GM12878 (cell line): ENCODE results near the gene BTBD19. TPM values are rescaled to one million over a fixed set of nuclear protein-coding genes. Genes with fewer than 3 reads are reported as not detected.

ENCODE experiments used
- ATAC-seq: fragments of 200-7000 bp; cut with Tn5 transposase; 3 replicates; pipeline ENCODE4 v1.9.1; 2020; ENCODE audit warnings: mild to moderate bottlenecking, moderate library complexity
- BruUV-seq: library from RNA; stranded (reverse); fragments of 400-500 nt; replicated peaks from 2 replicates; lab custom pipeline; 2021; lab: Mats Ljungman, UMichigan
- CTCF ChIA-PET: fragments of 300-600 bp; sonication (Branson Sonifier 250); formaldehyde crosslinking; extraction: SDS; loops from one replicate; lab custom pipeline; 2021; ENCODE audit warnings: inconsistent platforms; lab: Yijun Ruan, JAX
- POLR2A ChIA-PET: fragments of 350-600 bp; formaldehyde crosslinking; extraction: SDS; loops from one replicate; lab custom pipeline; 2021; ENCODE audit warnings: inconsistent platforms; lab: Charles Lee
- RAD21 ChIA-PET: fragments of 300-600 bp; sonication (Branson Sonifier 250); formaldehyde crosslinking; loops from one replicate; lab custom pipeline; 2023; ENCODE audit warnings: antibody characterized with exemption; ENCODE audit not compliant: unreplicated experiment; lab: Charles Lee
- SMC1A ChIA-PET: fragments of 300-600 bp; sonication (Branson Sonifier 250); formaldehyde crosslinking; loops from one replicate; lab custom pipeline; 2023; ENCODE audit not compliant: unreplicated experiment, uncharacterized antibody; lab: Charles Lee
- DNase-seq: peaks from one replicate; pipeline ENCODE4 v3.0.0-alpha.2; 2011; ENCODE audit warnings: low read depth, low spot score
- FAIRE-seq: peaks from 3 replicates; lab custom pipeline; 2011; peaks lifted over from hg19 to GRCh38; lab: Jason Lieb, UNC
- H2AFZ ChIP-seq: 2 replicates; pipeline ENCODE4 v1.6.0; 2011; ENCODE audit warnings: low read depth, low read length, control low read depth; ENCODE audit not compliant: control insufficient read depth
- H3K27ac ChIP-seq: 2 replicates; pipeline ENCODE4 v1.5.1; 2011; ENCODE audit warnings: control low read depth; ENCODE audit not compliant: control insufficient read depth, insufficient read depth
- H3K27me3 ChIP-seq, 2 experiments: replicated peaks in 1 of 2; 2 replicates each; pipeline versions ENCODE4 v1.6.0 to v1.6.1; 2011; ENCODE audit warnings: low read length in 1 of 2; ENCODE audit not compliant: control insufficient read depth in 2 of 2, insufficient read depth in 2 of 2
- H3K36me3 ChIP-seq, 2 experiments: 2 replicates each; pipeline ENCODE4 v1.5.1; 2011; ENCODE audit warnings: low read length in 1 of 2; ENCODE audit not compliant: control insufficient read depth in 2 of 2, insufficient read depth in 2 of 2
- H3K4me1 ChIP-seq: 2 replicates; pipeline ENCODE4 v1.6.1; 2011; ENCODE audit warnings: mild to moderate bottlenecking, low read length, moderate library complexity, mixed read lengths; ENCODE audit not compliant: control insufficient read depth, insufficient read depth
- H3K4me2 ChIP-seq: 2 replicates; pipeline ENCODE4 v1.6.0; 2011; ENCODE audit warnings: control low read depth; ENCODE audit not compliant: control insufficient read depth, insufficient read depth
- H3K4me3 ChIP-seq: fragments of 200-600 bp; sonication (generic); 2 replicates; pipeline ENCODE4 v1.5.1; 2016
- H3K79me2 ChIP-seq: 2 replicates; pipeline ENCODE4 v1.6.0; 2011; ENCODE audit warnings: low read length; ENCODE audit not compliant: control insufficient read depth, insufficient read depth
- H3K9ac ChIP-seq: 2 replicates; pipeline ENCODE4 v1.8.0; 2011; ENCODE audit warnings: low read length, control low read depth, mixed read lengths; ENCODE audit not compliant: control insufficient read depth, insufficient read depth
- H3K9me3 ChIP-seq: replicated peaks from 3 replicates; pipeline ENCODE4 v1.5.1; 2011; ENCODE audit warnings: mild to moderate bottlenecking, low read length; ENCODE audit not compliant: control insufficient read depth, insufficient read depth
- H4K20me1 ChIP-seq: 2 replicates; pipeline ENCODE4 v1.6.0; 2011; ENCODE audit not compliant: control insufficient read depth, insufficient read depth
- ATF3 ChIP-seq: IDR thresholded peaks from 2 replicates; pipeline ENCODE4 v1.6.1; 2011; ENCODE audit warnings: low read depth, mild to moderate bottlenecking, low read length, moderate library complexity, borderline replicate concordance; ENCODE audit errors: extremely low read depth
- BMI1 ChIP-seq: fragments of 450-650 bp; IDR thresholded peaks from 2 replicates; pipeline ENCODE4 v1.6.1; 2016; ENCODE audit warnings: mild to moderate bottlenecking, moderate library complexity, borderline replicate concordance
- CHD2 ChIP-seq: IDR thresholded peaks from 2 replicates; pipeline ENCODE4 v1.6.1; 2011; ENCODE audit warnings: low read depth, low read length, improper control_type of control experiment, borderline replicate concordance
- EP300 ChIP-seq, 2 experiments: fragments of 150-350 bp in 1 of 2; IDR thresholded peaks; 2 replicates each; pipeline ENCODE4 v1.6.1; 2011 to 2012; ENCODE audit warnings: low read depth in 2 of 2, low read length in 2 of 2, borderline replicate concordance in 1 of 2, improper control_type of control experiment in 1 of 2, inconsistent platforms in 1 of 2; ENCODE audit not compliant: control insufficient read depth in 1 of 2
- GATAD2B ChIP-seq: fragments of 450-650 bp; conservative IDR thresholded peaks from 2 replicates; pipeline ENCODE4 v1.6.1; 2017; ENCODE audit warnings: low read depth, mild to moderate bottlenecking, moderate library complexity
- LARP7 ChIP-seq: fragments of 450-650 bp; IDR thresholded peaks from 2 replicates; pipeline ENCODE4 v1.6.1; 2017; ENCODE audit warnings: mild to moderate bottlenecking
- MXI1 ChIP-seq: fragments of 150-350 bp; IDR thresholded peaks from 2 replicates; pipeline ENCODE4 v1.6.1; 2011; ENCODE audit warnings: low read depth, mild to moderate bottlenecking, inconsistent platforms, low read length, improper control_type of control experiment
- MYB ChIP-seq: fragments of 150-350 bp; IDR thresholded peaks from 2 replicates; pipeline ENCODE4 v1.6.1; 2014; ENCODE audit warnings: mild to moderate bottlenecking, low read depth, low read length, borderline replicate concordance
- POLR2AphosphoS5 ChIP-seq: IDR thresholded peaks from 2 replicates; pipeline ENCODE4 v1.6.1; 2011; ENCODE audit warnings: mild to moderate bottlenecking, low read length, inconsistent platforms
- RB1 ChIP-seq: fragments of 450-650 bp; formaldehyde crosslinking; IDR thresholded peaks from 2 replicates; pipeline ENCODE4 v1.6.1; 2017; ENCODE audit warnings: mild to moderate bottlenecking, borderline replicate concordance
- SPI1 ChIP-seq: IDR thresholded peaks from 2 replicates; pipeline ENCODE4 v1.6.1; 2011; ENCODE audit warnings: low read depth, mild to moderate bottlenecking, low read length, moderate library complexity, borderline replicate concordance; ENCODE audit not compliant: insufficient read depth
- SRF ChIP-seq, 2 experiments: IDR thresholded peaks; 2 replicates each; pipeline ENCODE4 v1.6.1; 2011; ENCODE audit warnings: low read depth in 2 of 2, low read length in 2 of 2, mild to moderate bottlenecking in 1 of 2, moderate library complexity in 1 of 2
- TCF3 ChIP-seq: IDR thresholded peaks from 2 replicates; pipeline ENCODE4 v1.6.1; 2012; ENCODE audit warnings: low read depth, mild to moderate bottlenecking, low read length, borderline replicate concordance; ENCODE audit not compliant: insufficient read depth
- ZNF24 ChIP-seq: fragments of 450-650 bp; IDR thresholded peaks from 2 replicates; pipeline ENCODE4 v1.6.1; 2017; ENCODE audit warnings: antibody characterized with exemption, mild to moderate bottlenecking
- ZNF384 ChIP-seq: IDR thresholded peaks from 2 replicates; pipeline ENCODE4 v1.6.1; 2012; ENCODE audit warnings: low read depth, mild to moderate bottlenecking, low read length, improper control_type of control experiment, borderline replicate concordance
- WGBS: methylation state at CpG from one replicate; pipeline ENCODE4 v1.1.6; 2016; ENCODE audit warnings: low lambda C conversion rate; ENCODE audit not compliant: insufficient replicate concordance, insufficient coverage; ENCODE audit errors: missing lambda C conversion rate; 5-methylcytosine and 5-hydroxymethylcytosine counted together
- in situ Hi-C: fragments of 300-500 bp; cut with MboI; formaldehyde crosslinking; loops from 9 replicates; pipeline ENCODE4 v1.14.3; 2018; ENCODE audit warnings: mixed read lengths
- intact Hi-C: fragments of 100-400 bp; cut with micrococcal nuclease; formaldehyde crosslinking; loops from one replicate; pipeline ENCODE4 v1.14.2; 2022; ENCODE audit not compliant: unreplicated experiment
- polyA plus RNA-seq, 11 experiments: library from polyadenylated mRNA; depleted of rRNA in 4 of 11; unstranded in 6 of 11; stranded (reverse) in 5 of 11; fragments of >200 nt; fragmentation: Nextera tagmentation in 4 of 11; fragmentation: Illumina TruSeq in 1 of 11; extraction: Ambion mirVana in 4 of 11; extraction: Trizol in 1 of 11; gene quantifications; 1 replicate in 1 of 11; 2 replicates in 10 of 11; pipeline versions ENCODE4 v1.2.1 to v1.2.3, GENCODE V29; 2011 to 2016; ENCODE audit warnings: inconsistent platforms in 2 of 11, missing spikeins in 2 of 11, low read depth in 1 of 11
- total RNA-seq, 4 experiments: library from RNA; depleted of rRNA in 3 of 4; stranded (reverse); fragments of >200 nt in 3 of 4; fragmentation: Illumina TruSeq in 1 of 4; extraction: Trizol in 1 of 4; gene quantifications; 2 replicates each; pipeline versions ENCODE4 v1.2.1 to v1.2.3, GENCODE V29; 2013 to 2021
- TF ChIP-seq, protein P1 (sequence below), 3 experiments: IDR thresholded peaks in 2 of 3; conservative IDR thresholded peaks in 1 of 3; 2 replicates each; pipeline ENCODE4 v1.5.1; 2011; ENCODE audit warnings: low read depth in 3 of 3, low read length in 3 of 3, mild to moderate bottlenecking in 3 of 3, control low read depth in 2 of 3, moderate library complexity in 2 of 3, inconsistent platforms in 1 of 3, mixed read lengths in 1 of 3; ENCODE audit not compliant: control insufficient read depth in 2 of 3, insufficient read depth in 1 of 3; ENCODE audit errors: extremely low read depth in 1 of 3
- TF ChIP-seq, protein P2 (sequence below): fragments of 450-650 bp; conservative IDR thresholded peaks from 2 replicates; pipeline ENCODE4 v1.6.1; 2017; ENCODE audit warnings: mild to moderate bottlenecking, moderate library complexity

Gene BTBD19
- total and polyA plus RNA-seq, 10 of the 15 experiments (the other 5 are each of a cell fraction or from before 2014, with no cell fraction given) = 0.13 to 2.7 (median 0.42) TPM

DNA sequence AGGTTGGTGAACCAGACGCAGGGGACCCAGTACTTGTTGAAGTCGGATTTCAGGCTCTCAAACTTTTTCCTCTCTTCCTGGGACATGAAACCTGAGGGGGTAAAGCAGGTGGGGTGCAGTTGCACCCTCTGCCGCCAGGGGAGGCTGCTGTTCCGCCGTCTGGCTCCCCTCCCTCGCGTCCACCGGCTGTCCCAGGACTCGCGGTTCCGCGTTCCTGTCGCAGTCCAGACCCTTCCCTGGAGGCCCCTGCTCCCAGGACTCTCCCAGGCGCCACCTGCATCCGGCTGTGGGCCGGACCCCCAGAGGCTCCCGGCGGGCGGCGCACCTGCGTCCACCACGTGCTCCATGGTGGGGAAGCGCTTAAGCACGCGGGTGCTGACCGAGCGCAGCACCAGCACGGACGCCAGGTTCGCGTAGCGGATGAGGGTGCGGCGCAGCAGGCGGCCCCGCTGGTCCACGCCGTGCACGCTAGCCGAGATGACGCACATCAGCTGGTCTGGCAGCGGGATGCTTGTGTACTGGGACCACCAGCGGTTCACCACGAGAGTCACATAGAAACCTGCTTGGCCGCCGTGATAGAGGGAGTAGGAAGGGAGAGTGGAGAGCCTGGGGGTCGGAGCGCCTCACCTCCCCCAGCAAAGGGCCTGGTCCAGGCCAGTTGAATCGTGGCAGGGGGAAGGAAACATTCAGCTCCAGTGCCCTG is 22.0 kb upstream of the BTBD19 start:
- intact Hi-C loops = no loop called here
- Histone ChIP-seq H3K4me2 (peak overlapping the region; percentile 90), H3K27ac (no peak overlapping the region), H2AFZ (peak overlapping the region; percentile 95), H3K4me1 (peaks cover 30% of the 10 kb centered on the region), H3K9ac (peak overlapping the region; percentile 41; the same call in 1 of the 2 replicates), H4K20me1 (no peaks in the 10 kb centered on the region; the same call in 1 of the 2 replicates), H3K27me3 (no peaks in the 10 kb centered on the region), H3K36me3 (peaks cover 0 to 8% of the 10 kb centered on the region in 2 experiments; a peak in 2 of 4 replicates), H3K4me3 (peak overlapping the region; percentile 46; the same call in 1 of the 2 replicates), H3K79me2 (no peaks in the 10 kb centered on the region; the same call in 1 of the 2 replicates), H3K9me3 (no peaks in the 10 kb centered on the region)
- ATAC-seq (peak; percentile 70), FAIRE-seq (no peak), DNase-seq (no peak)
- ChIA-PET POLR2A (interaction anchor here (0.7 to 3.0 kb wide), 4 partner anchors 11 to 804 kb away, joined by 3 to 29 read pairs (median 8); partner anchors contain the start of gene RPS8), RAD21 (interaction anchor here (0.7 to 1.4 kb wide), 3 partner anchors 14 to 55 kb away, joined by 4 to 7 read pairs (median 4); partner anchors contain the start of genes PLK3 and RNU5D-1), CTCF (interaction anchor here (0.6 to 5.2 kb wide), 21 partner anchors 10 to 707 kb away, joined by 3 to 40 read pairs (median 4); partner anchors contain the start of genes HECTD3, PLK3, RNU5D-1 and RPS8), SMC1A (interaction anchor here (0.7 to 2.5 kb wide), 5 partner anchors 11 to 514 kb away, joined by 3 to 12 read pairs (median 4); partner anchors contain the start of genes HECTD3, RPS8 and UROD)
- in situ Hi-C loops = no loop called here
- WGBS = 3% methylated on average over 49 of the region's 49 CpGs
- no TSS peak for BruUV-seq
- TF ChIP-seq MYB (no peak), LARP7 (peak; percentile 79), POLR2AphosphoS5 (0 out of 2 replicates have a peak, but pooled peaks have one; percentile 24), TCF3 (peak; percentile 89), RB1 (peak; percentile 78; the same call in 1 of the 2 replicates), SPI1 (0 out of 2 replicates have a peak, but pooled peaks have one; percentile 4), CHD2 (peak; percentile 9; the same call in 1 of the 2 replicates), MXI1 (peak; percentile 74), GATAD2B (peak; percentile 83), EP300 (IDR thresholded peaks at IDR 0.05; ENCODE audit: borderline replicate concordance in 1 of 2, control insufficient read depth in 1 of 2, low read depth in 2 of 2, low read length in 2 of 2) (no peak), ZNF384 (no peak), ZNF24 (0 out of 2 replicates have a peak, but pooled peaks have one; percentile 4), ATF3 (no peak), SRF (IDR thresholded peaks at IDR 0.05; ENCODE audit: low read depth in 2 of 2, low read length in 2 of 2) (no peak), BMI1 (no peak)
- TF ChIP-seq, protein P1, sequence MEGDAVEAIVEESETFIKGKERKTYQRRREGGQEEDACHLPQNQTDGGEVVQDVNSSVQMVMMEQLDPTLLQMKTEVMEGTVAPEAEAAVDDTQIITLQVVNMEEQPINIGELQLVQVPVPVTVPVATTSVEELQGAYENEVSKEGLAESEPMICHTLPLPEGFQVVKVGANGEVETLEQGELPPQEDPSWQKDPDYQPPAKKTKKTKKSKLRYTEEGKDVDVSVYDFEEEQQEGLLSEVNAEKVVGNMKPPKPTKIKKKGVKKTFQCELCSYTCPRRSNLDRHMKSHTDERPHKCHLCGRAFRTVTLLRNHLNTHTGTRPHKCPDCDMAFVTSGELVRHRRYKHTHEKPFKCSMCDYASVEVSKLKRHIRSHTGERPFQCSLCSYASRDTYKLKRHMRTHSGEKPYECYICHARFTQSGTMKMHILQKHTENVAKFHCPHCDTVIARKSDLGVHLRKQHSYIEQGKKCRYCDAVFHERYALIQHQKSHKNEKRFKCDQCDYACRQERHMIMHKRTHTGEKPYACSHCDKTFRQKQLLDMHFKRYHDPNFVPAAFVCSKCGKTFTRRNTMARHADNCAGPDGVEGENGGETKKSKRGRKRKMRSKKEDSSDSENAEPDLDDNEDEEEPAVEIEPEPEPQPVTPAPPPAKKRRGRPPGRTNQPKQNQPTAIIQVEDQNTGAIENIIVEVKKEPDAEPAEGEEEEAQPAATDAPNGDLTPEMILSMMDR (IDR thresholded peaks at IDR 0.05 in 2 of 3, conservative IDR thresholded peaks at IDR 0.05 in 1 of 3; ENCODE audit: control insufficient read depth in 2 of 3, extremely low read depth in 1 of 3, insufficient read depth in 1 of 3, low read depth in 3 of 3, low read length in 3 of 3) = peak; percentile 85 to 100 (median 99)
- TF ChIP-seq, protein P2, sequence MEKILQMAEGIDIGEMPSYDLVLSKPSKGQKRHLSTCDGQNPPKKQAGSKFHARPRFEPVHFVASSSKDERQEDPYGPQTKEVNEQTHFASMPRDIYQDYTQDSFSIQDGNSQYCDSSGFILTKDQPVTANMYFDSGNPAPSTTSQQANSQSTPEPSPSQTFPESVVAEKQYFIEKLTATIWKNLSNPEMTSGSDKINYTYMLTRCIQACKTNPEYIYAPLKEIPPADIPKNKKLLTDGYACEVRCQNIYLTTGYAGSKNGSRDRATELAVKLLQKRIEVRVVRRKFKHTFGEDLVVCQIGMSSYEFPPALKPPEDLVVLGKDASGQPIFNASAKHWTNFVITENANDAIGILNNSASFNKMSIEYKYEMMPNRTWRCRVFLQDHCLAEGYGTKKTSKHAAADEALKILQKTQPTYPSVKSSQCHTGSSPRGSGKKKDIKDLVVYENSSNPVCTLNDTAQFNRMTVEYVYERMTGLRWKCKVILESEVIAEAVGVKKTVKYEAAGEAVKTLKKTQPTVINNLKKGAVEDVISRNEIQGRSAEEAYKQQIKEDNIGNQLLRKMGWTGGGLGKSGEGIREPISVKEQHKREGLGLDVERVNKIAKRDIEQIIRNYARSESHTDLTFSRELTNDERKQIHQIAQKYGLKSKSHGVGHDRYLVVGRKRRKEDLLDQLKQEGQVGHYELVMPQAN = peak; percentile 61
